ENCODE results near the gene CTSL.

The CTSL gene

DNA sequence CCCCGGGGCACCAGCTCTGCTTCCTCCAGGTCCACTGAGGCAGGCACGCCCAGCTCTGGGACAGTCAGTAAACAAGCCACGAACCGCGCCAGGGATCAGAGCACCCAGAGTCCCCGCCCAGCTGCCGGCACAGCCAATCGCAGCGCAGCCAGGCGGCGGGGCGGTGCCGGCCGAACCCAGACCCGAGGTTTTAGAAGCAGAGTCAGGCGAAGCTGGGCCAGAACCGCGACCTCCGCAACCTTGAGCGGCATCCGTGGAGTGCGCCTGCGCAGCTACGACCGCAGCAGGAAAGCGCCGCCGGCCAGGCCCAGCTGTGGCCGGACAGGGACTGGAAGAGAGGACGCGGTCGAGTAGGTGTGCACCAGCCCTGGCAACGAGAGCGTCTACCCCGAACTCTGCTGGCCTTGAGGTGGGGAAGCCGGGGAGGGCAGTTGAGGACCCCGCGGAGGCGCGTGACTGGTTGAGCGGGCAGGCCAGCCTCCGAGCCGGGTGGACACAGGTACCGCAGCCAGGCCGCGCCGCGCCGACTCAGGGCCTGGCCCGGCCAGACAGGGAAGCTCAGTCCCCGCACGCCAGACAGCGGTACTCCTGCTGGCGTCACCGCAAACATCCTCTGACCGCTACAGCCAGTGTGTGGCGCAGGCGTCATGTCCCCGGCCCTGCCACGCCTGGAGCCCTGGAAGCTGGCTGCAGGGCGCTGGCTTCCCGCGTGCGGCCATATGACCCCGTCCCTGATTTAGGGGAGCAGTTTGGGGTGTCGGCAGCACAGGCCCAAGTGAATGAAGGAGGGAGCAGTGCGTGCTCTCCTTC lies at the start of gene CTSL:
TSS of gene CTSL (plus strand) at position 220 of the 810 bp plus-strand sequence. CDS start 1,485 bp downstream, outside the sequence.
- DNase-seq = peak; percentile 52

GRCh38 chr9:87676976-87677775 lies 48.7 kb upstream of the CTSL start:
- no peak for DNase-seq

DNA sequence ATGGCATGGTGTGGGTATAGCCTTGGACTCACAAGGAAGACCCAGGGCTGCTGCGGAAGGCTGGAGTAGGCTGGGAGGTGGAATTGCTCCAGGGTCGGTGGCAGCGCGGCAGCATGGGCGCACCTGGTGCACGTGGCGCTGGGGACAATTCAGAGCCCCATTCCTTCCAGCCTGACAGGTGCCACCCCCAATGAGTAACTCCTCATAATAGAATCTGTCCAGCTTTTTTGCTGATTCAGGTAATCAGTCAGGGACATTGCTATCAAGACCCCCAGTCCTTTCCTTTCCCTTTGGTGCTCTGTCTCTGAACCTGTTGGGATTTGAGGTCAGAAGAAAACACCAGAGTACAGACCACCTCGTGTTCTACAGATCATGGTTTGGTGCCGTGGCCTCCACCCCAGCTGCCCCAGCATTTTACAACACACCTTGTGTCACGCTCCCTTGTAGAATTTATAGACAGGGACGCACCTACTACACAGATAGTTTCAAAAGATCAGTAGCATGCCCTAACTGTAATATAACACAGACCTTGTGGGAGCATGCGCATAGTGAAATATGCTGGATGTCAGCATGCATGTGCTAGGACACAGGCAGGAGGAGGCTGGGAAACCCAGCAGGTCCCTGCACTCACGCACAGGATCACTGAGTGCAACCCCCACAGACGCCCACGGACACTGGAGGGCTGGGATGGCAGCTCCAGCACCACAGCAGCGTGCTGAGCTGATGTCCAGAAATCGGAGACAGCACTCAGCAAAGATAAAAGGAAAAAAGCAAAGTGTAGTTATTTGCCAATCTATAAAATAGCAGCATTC lies 47.9 kb upstream of the CTSL start:
- no peak for DNase-seq

- DNase-seq = peak; percentile 32
Measured at GRCh38 chr9:87678650-87679355, 47.1 kb upstream of the CTSL start.

DNA sequence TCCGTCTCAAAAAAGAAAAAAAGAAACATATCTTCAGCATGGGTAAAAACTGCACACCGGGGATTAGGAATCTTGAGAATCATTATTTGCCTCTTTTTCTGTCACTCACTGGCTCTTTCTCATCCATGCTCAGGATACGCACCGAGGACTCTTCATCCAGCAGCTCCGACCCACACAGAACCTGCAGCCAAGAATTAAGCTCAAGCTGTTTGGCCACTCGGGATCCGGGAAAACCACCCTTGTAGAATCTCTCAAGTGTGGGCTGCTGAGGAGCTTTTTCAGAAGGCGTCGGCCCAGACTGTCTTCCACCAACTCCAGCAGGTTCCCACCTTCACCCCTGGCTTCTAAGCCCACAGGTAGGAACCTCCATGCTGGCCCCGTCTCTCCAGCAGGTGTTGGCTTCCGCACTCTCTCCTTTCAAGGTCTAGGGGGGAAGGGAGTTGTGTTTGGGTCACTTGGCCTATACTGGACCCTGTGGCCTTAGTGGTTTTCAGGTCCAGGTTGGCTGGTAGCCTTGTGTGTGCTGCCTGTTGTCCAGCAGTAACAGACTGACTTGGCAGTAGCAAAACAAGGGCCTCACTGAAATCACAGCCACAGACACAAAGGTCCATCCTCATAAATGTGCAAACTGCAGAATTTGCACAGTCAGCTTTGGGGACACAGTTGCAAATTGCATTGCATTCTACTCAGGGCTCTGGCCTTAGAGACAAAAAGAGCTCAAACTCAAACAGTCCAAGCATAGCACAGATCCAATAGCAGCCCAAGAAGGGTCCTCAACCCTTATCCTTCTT lies 44.5 kb upstream of the CTSL start:
- DNase-seq = no peak

DNA sequence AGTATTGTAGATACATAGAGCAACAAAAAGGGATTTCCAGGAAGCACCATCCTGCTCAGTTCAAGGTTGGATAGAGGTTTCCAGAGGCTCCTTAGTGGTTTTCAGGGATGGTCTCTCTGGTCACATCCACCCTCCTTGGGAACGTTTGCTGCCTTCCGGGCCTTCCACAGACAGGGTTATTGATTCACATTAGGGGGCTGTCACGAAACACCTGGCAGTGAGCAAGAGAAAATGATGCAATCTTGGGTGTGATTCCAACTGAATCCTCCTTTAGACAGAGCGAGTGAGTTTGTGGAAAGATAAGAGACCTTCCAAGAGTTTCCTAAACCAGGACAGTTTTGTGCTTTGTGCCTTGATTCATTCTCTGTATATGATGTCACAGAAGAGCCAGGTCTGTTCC lies 43.8 kb upstream of the CTSL start:
- DNase-seq = no peak

GRCh38 chr9:87682618-87683017 lies 43.3 kb upstream of the CTSL start:
- DNase-seq = no peak

DNA sequence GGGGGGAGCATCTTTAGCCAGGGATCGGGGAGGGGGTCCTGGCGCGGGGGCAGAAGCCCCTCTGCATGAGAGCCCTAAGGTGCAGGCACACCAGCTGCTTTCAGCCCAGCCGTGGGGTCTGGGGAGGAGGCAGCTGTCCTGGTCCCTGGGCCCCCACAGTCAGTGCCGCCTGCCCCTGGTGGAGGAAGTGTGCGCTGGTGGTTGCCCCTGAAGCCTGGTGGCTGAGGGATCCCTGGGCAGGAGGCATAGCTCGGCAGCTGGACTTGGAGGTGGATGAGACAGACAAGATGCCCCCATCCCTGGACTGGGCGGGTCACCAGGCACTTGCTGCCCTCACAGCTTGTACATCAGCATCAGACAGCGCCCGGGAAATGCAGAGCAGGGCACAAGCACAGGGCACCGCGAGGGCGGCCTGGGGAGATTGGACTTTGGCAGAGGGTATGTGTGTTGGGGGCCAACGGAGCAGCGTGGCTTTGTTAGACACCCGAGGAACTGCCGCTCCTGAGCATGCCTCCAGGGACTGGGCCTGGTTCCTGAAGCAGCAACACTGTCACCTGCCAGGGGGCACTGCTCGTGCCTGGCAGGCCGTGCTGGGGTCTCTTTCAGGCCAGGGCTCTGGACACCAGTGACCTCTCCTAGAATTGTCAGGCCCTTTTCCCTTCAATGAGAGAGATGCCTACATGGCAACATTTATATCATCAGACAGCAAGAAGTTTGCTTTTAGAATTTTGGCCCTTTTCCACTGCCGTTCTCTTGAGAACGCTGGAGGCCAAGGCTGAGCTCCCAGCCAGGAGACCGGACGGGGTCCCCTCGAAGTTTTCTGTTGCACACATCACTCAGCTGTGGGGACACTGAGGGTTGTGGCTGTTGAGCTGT lies 41.9 kb upstream of the CTSL start:
- no peak for DNase-seq

- DNase-seq = no peak
Measured at GRCh38 chr9:87684627-87685219, 41.2 kb upstream of the CTSL start.

GRCh38 chr9:87685441-87685840 lies 40.5 kb upstream of the CTSL start:
- DNase-seq = no peak

- no peak for DNase-seq
Measured at GRCh38 chr9:87685871-87686519, 39.9 kb upstream of the CTSL start.

GRCh38 chr9:87686520-87687090 lies 39.3 kb upstream of the CTSL start:
- DNase-seq = no peak

GRCh38 chr9:87687207-87687606 lies 38.7 kb upstream of the CTSL start:
- DNase-seq = no peak

DNA sequence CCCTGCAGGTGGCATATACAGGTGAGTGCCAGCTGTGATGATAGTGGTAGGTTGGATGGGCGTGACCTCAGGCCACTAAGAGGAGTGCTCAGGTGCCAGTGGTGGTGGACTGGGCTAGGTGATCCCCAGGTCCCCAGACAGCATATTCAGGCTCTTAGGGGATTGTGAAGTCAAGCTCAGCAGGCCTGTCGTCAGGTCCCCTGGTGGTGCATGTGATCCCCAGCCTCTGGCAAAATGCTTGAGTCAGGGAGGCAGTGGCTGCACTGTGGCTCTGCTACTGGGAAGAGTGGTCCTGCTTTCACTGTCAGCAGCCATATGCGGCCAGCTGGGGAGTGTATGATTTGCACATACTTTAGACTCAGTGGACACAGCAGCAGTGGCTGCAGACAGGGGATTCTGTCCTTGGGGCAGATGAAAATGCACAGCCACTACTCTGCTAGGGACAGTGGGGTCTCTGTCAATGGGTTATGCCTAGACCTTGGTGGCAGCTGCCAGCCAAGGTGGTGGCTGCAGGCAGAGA lies 31.6 kb upstream of the CTSL start:
- DNase-seq = no peak

DNA sequence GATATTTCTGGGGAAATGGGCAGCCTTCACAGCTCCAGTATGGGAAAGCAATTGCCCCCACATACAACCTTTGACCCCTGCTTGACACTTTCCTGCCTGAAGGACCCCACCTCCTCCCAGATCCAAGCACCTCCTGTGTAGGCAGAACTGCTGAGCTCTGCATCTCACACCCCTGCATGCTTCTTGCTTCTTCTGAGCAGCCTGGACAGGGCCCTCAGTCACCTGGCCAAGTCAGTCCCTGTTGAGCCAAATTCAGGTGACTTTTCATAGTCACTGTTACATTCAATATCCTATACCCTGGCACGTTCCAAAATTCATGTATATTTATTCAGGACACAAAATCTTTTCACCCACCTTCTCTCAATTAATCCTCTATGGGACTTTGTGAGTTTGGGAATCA lies 30.4 kb upstream of the CTSL start:
- DNase-seq = no peak

DNA sequence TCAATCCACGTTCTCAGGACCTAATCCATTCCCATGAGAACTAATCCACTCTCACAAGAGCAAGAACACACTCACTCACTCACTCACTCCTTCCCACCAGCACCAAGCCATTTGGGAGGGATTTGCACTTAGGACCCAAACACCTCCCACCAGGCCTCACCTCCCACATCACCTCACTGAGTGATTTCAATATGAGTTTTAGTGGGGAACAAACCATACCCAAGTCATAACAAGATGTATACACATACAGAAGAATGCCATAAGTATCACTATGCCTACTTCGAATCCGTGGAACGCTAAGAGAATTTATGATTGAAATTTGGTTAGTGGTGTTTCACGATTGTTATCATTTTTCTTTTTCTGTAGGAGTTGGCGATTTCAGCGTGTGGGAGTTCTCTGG lies 29.3 kb upstream of the CTSL start:
- no peak for DNase-seq

DNA sequence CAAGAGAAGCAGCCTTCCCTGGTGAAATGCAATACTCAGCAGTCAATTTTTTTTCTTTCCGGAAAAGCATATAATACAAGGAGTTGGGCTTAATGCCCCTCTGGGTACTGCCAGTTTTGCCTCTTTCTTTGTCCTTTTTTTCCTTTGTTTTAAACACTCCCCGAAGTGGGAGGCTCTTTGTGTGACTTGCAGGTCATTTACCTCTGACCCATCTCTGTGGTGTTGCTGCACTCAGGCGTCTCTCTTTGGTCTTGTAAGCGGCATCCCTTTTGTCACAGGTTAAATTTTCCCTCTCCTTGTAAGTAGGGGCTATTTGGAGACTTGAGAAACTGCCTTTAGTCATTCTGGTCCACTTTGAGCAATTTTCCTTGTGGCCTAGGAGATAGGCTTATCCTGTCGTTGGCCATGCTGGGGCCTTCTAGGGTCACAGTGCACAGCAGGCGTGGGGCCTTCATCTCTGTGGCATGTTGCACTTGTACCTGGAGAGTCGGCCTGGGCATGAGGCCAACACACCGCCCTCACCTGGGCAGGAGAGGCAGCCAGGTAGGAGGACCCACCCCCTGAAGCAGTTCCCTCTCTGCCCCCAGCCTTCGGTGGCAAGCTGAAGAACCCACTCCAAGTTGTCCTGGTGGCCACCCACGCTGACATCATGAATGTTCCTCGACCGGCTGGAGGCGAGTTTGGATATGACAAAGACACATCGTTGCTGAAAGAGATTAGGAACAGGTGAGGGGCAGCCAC lies 27.7 kb upstream of the CTSL start:
- no peak for DNase-seq

DNA sequence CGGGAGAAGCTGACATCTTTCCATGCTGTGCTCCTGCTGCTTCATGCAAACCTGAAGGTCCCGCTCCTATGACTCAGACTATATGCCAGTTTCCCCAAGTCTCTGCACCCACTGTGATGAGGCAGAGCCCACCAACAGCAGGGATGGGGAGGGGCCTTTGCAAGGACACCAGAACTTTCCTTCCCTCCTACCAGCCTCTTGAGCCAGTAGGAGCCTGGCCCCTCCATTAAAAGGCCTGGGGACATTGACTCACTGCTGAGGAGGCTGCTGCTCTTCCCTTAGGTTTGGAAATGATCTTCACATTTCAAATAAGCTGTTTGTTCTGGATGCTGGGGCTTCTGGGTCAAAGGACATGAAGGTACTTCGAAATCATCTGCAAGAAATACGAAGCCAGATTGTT lies 26.1 kb upstream of the CTSL start:
- no peak for DNase-seq
